DND-41 (cell line): Measurements from ENCODE around the gene HES5.

Source experiments
- ATAC-seq: fragments of 200-7000 bp; cut with Tn5 transposase; 3 replicates; pipeline ENCODE4 v1.9.1; 2021; ENCODE audit warnings: low read depth; ENCODE audit not compliant: insufficient read depth
- DNase-seq: peaks from one replicate; pipeline ENCODE4 v3.0.0-alpha.2; 2020
- H2AFZ ChIP-seq: 2 replicates; pipeline ENCODE4 v1.6.0; 2012; ENCODE audit warnings: low read depth, low read length
- H3K27ac ChIP-seq: 2 replicates; pipeline ENCODE4 v1.5.1; 2012; ENCODE audit warnings: low read length, inconsistent platforms
- H3K27me3 ChIP-seq: fragments of 200-600 bp; sonication (generic); 2 replicates; pipeline ENCODE4 v1.6.0; 2012; ENCODE audit warnings: low read length, mild to moderate bottlenecking, inconsistent platforms; ENCODE audit not compliant: insufficient read depth, poor library complexity
- H3K36me3 ChIP-seq: 2 replicates; pipeline ENCODE4 v1.5.1; 2012; ENCODE audit warnings: low read length, inconsistent platforms; ENCODE audit not compliant: insufficient read depth
- H3K4me1 ChIP-seq: 2 replicates; pipeline ENCODE4 v1.5.1; 2012; ENCODE audit warnings: mild to moderate bottlenecking, low read length; ENCODE audit not compliant: insufficient read depth
- H3K4me2 ChIP-seq: 2 replicates; pipeline ENCODE4 v1.6.0; 2012; ENCODE audit warnings: mild to moderate bottlenecking, moderate library complexity, low read length, inconsistent platforms; ENCODE audit not compliant: insufficient read depth
- H3K4me3 ChIP-seq, 2 experiments: fragments of 200-600 bp in 1 of 2; shearing (Covaris generic) in 1 of 2; 2 replicates each; pipeline ENCODE4 v1.5.1; 2012 to 2016; ENCODE audit warnings: inconsistent platforms in 2 of 2, low read length in 2 of 2, mild to moderate bottlenecking in 2 of 2, low read depth in 1 of 2, moderate library complexity in 1 of 2
- H3K79me2 ChIP-seq: 2 replicates; pipeline ENCODE4 v1.6.0; 2012; ENCODE audit warnings: low read length, inconsistent platforms; ENCODE audit not compliant: insufficient read depth
- H3K9ac ChIP-seq: 2 replicates; pipeline ENCODE4 v1.6.0; 2012; ENCODE audit warnings: low read depth, mild to moderate bottlenecking, inconsistent platforms, low read length, moderate library complexity
- H3K9me3 ChIP-seq: 2 replicates; pipeline ENCODE4 v1.5.1; 2012; ENCODE audit warnings: low read length, moderate library complexity, mild to moderate bottlenecking, inconsistent platforms; ENCODE audit not compliant: insufficient read depth, severe bottlenecking
- H4K20me1 ChIP-seq: 2 replicates; pipeline ENCODE4 v1.6.0; 2012; ENCODE audit warnings: low read length; ENCODE audit not compliant: insufficient read depth
- CTCF ChIP-seq: IDR thresholded peaks from 2 replicates; pipeline ENCODE4 v1.5.1; 2012; ENCODE audit warnings: borderline replicate concordance, low read length, moderate library complexity, mild to moderate bottlenecking; ENCODE audit not compliant: poor library complexity, severe bottlenecking; ENCODE audit errors: extremely low read depth
- EZH2 ChIP-seq: IDR thresholded peaks from 3 replicates; pipeline ENCODE4 v1.6.1; 2012; ENCODE audit warnings: borderline replicate concordance, low read depth, mild to moderate bottlenecking, moderate library complexity, low read length, inconsistent platforms; ENCODE audit not compliant: severe bottlenecking

Gene HES5

GRCh38 chr1:2510366-2511155, 19.5 kb downstream of the HES5 start:
- peaks cover 83% of the 10 kb centered on the region for H3K36me3 ChIP-seq
- no peak overlapping the region for H3K27ac ChIP-seq

GRCh38 chr1:2509589-2509988, 20.5 kb downstream of the HES5 start:
- Histone ChIP-seq H3K4me2 (no peak overlapping the region), H3K4me1 (no peaks in the 10 kb centered on the region), H3K79me2 (no peaks in the 10 kb centered on the region), H3K9ac (no peak overlapping the region), H3K27ac (no peak overlapping the region), H4K20me1 (peaks cover 61% of the 10 kb centered on the region), H3K9me3 (no peaks in the 10 kb centered on the region), H2AFZ (no peak overlapping the region), H3K27me3 (no peaks in the 10 kb centered on the region), H3K36me3 (peaks cover 73% of the 10 kb centered on the region), H3K4me3 (no peak overlapping the region)
- DNase-seq (no peak), ATAC-seq (no peak)
- TF ChIP-seq CTCF (no peak), EZH2 (no peak)

More at GRCh38 chr1:2510366-2511155, 19.5 kb downstream of the HES5 start:
- Histone ChIP-seq H3K79me2 (no peaks in the 10 kb centered on the region), H3K9ac (no peak overlapping the region), H3K27me3 (no peaks in the 10 kb centered on the region), H3K4me2 (no peak overlapping the region), H2AFZ (no peak overlapping the region), H3K4me1 (no peaks in the 10 kb centered on the region), H3K9me3 (no peaks in the 10 kb centered on the region), H4K20me1 (peaks cover 65% of the 10 kb centered on the region), H3K4me3 (no peak overlapping the region)
- no peak for TF ChIP-seq EZH2
- TF ChIP-seq CTCF = no peak
- ATAC-seq (no peak), DNase-seq (no peak)

- no peaks in the 10 kb centered on the region for H3K4me1 ChIP-seq
- H3K79me2 ChIP-seq = no peaks in the 10 kb centered on the region
- H2AFZ ChIP-seq = no peak overlapping the region
- H4K20me1 ChIP-seq = peaks cover 61% of the 10 kb centered on the region
- TF ChIP-seq EZH2 = no peak
- H3K9me3 ChIP-seq = no peaks in the 10 kb centered on the region
- H3K27ac ChIP-seq = no peak overlapping the region
- H3K9ac ChIP-seq = no peak overlapping the region
- no peak for DNase-seq
- H3K4me3 ChIP-seq = no peak overlapping the region
- H3K4me2 ChIP-seq = no peak overlapping the region
- H3K36me3 ChIP-seq = peaks cover 67% of the 10 kb centered on the region
- ATAC-seq = no peak
- no peaks in the 10 kb centered on the region for H3K27me3 ChIP-seq
These were observed 21.3 kb downstream of the HES5 start for GRCh38 chr1:2508751-2509150.

GRCh38 chr1:2508180-2508579, 21.9 kb downstream of the HES5 start:
- H3K27me3 ChIP-seq = no peaks in the 10 kb centered on the region
- no peak overlapping the region for H3K4me2 ChIP-seq
- H2AFZ ChIP-seq = no peak overlapping the region
- H3K9ac ChIP-seq = no peak overlapping the region
- H3K36me3 ChIP-seq = peaks cover 61% of the 10 kb centered on the region
- H3K9me3 ChIP-seq = no peaks in the 10 kb centered on the region
- TF ChIP-seq CTCF (no peak), EZH2 (no peak)
- no peaks in the 10 kb centered on the region for H3K79me2 ChIP-seq
- no peak for ATAC-seq
- no peak overlapping the region for H3K27ac ChIP-seq
- H3K4me3 ChIP-seq = no peak overlapping the region
- DNase-seq = no peak
- no peaks in the 10 kb centered on the region for H3K4me1 ChIP-seq
- H4K20me1 ChIP-seq = peaks cover 56% of the 10 kb centered on the region
